ENCODE results near the gene CNOT4.

DNA sequence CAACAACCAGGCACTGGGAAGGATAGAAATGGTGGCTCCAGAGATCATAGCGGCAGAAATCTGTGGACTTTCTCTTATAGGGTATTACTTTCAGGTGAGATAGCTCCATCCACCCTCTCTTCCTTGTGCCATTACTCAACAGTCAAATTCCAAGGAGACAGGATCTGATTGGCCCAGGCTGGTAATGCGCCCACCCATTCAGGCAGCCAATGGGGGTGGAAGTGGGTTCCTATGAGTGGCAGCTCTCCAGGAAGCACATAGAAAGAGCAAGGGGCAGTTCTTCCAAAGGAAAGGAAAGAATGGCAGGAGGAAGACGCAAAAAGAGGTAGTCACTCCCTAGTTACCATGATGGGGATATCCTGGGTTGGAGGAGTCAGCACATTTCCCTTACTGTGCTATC is 181.8 kb downstream of the CNOT4 start:
- TF ChIP-seq, protein P1, sequence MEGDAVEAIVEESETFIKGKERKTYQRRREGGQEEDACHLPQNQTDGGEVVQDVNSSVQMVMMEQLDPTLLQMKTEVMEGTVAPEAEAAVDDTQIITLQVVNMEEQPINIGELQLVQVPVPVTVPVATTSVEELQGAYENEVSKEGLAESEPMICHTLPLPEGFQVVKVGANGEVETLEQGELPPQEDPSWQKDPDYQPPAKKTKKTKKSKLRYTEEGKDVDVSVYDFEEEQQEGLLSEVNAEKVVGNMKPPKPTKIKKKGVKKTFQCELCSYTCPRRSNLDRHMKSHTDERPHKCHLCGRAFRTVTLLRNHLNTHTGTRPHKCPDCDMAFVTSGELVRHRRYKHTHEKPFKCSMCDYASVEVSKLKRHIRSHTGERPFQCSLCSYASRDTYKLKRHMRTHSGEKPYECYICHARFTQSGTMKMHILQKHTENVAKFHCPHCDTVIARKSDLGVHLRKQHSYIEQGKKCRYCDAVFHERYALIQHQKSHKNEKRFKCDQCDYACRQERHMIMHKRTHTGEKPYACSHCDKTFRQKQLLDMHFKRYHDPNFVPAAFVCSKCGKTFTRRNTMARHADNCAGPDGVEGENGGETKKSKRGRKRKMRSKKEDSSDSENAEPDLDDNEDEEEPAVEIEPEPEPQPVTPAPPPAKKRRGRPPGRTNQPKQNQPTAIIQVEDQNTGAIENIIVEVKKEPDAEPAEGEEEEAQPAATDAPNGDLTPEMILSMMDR (IDR thresholded peaks at IDR 0.05): no peak
- TF ChIP-seq POLR2A (IDR thresholded peaks at IDR 0.05) (no peak), POLR2AphosphoS5 (IDR thresholded peaks at IDR 0.05) (no peak)

Data from breast epithelium (tissue), 3 donors.